ENCODE measurements around the gene SUSD4. TPM values are rescaled to one million over a fixed set of nuclear protein-coding genes. Genes with fewer than 3 reads are reported as not detected.

SUSD4 gene
- total RNA-seq, 1 experiment from 2014 or later, result 3.5 TPM

DNA sequence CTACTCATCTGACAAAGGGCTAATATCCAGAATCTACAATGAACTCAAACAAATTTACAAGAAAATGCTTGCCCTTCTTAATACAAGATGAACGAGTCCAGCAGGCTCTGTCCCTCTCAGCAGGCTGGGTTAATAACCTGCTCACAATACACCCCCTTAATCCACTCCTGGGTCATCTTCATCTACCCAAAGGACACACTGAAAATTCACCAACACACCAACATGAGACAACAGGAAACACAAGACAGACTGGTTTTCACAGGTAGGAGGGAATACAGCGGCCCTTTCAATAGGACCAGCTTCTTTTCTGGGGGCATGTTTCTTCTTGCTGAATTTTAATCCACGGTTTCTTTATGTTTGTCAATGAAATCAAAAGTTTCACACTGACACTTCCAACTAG is 44.6 kb downstream of the SUSD4 start:
- no peak overlapping the region for H2AK5ac ChIP-seq (ENCODE audit: insufficient read length, low read length)
- no peaks in the 10 kb centered on the region for H3K79me1 ChIP-seq (ENCODE audit: insufficient read depth, low read depth, low read length, poor library complexity, severe bottlenecking)
- peak overlapping the region in 1 of 3 experiments; percentile 23; a peak in 1 of 7 replicates for H3K27ac Mint-ChIP-seq
- H3K27me3 ChIP-seq (ENCODE audit: insufficient read depth, low read length), result no peaks in the 10 kb centered on the region; the same call in 1 of the 2 replicates
- no peaks in the 10 kb centered on the region for H3K23me2 ChIP-seq (ENCODE audit: insufficient read length, low read depth, low read length, poor library complexity, severe bottlenecking)
- no peak overlapping the region for H2BK15ac ChIP-seq (ENCODE audit: low read depth, low read length)
- no peaks in the 10 kb centered on the region for H3K79me2 ChIP-seq (ENCODE audit: insufficient read depth, low read length)
- no peaks in the 10 kb centered on the region for H3K9me3 ChIP-seq (ENCODE audit: control insufficient read depth, low read depth, low read length)
- no peak overlapping the region for H2BK20ac ChIP-seq (ENCODE audit: low read depth, low read length, poor library complexity, severe bottlenecking)
- no peak overlapping the region for H3K56ac ChIP-seq (ENCODE audit: insufficient read length, low read depth, low read length)
- no peak overlapping the region for H2BK5ac ChIP-seq (ENCODE audit: insufficient read length, low read length)
- no peak for DNase-seq
- no peak overlapping the region for H2BK120ac ChIP-seq (ENCODE audit: low read depth, low read length, poor library complexity, severe bottlenecking)
- H4K8ac ChIP-seq (replicated peaks; ENCODE audit: insufficient read length, low read depth, low read length), result no peak overlapping the region
- no peak overlapping the region for H3K27ac ChIP-seq (ENCODE audit: insufficient read length, low read depth, low read length)
- no peak overlapping the region for H3K4ac ChIP-seq (ENCODE audit: low read depth, low read length)
- H3K4me1 Mint-ChIP-seq, result peaks cover 22 to 30% of the 10 kb centered on the region in 2 experiments
- H2AFZ ChIP-seq (ENCODE audit: low read length), result no peak overlapping the region
- H3K9ac ChIP-seq (ENCODE audit: extremely low read depth, insufficient read length, low read length), result no peak overlapping the region
- WGBS (ENCODE audit: extremely low coverage, insufficient read length, low lambda C conversion rate), result no CpG with 5 or more reads among the region's 3 CpGs
- TF ChIP-seq, protein P1, sequence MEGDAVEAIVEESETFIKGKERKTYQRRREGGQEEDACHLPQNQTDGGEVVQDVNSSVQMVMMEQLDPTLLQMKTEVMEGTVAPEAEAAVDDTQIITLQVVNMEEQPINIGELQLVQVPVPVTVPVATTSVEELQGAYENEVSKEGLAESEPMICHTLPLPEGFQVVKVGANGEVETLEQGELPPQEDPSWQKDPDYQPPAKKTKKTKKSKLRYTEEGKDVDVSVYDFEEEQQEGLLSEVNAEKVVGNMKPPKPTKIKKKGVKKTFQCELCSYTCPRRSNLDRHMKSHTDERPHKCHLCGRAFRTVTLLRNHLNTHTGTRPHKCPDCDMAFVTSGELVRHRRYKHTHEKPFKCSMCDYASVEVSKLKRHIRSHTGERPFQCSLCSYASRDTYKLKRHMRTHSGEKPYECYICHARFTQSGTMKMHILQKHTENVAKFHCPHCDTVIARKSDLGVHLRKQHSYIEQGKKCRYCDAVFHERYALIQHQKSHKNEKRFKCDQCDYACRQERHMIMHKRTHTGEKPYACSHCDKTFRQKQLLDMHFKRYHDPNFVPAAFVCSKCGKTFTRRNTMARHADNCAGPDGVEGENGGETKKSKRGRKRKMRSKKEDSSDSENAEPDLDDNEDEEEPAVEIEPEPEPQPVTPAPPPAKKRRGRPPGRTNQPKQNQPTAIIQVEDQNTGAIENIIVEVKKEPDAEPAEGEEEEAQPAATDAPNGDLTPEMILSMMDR (conservative IDR thresholded peaks at IDR 0.05), result no peak
- no peak overlapping the region for H3T11ph ChIP-seq (ENCODE audit: low read length)
- H3K4me1 ChIP-seq (ENCODE audit: insufficient read depth, low read length), result no peaks in the 10 kb centered on the region; the same call in 1 of the 2 replicates
- no peaks in the 10 kb centered on the region for H4K20me1 ChIP-seq (ENCODE audit: control insufficient read depth, insufficient read depth, insufficient read length)
- no peak overlapping the region for H3K18ac ChIP-seq (ENCODE audit: insufficient read length, low read depth, low read length)
- no peak overlapping the region for H3K4me3 Mint-ChIP-seq
- H3K9me3 Mint-ChIP-seq, result peaks cover 0 to 4% of the 10 kb centered on the region in 2 experiments; a peak in 3 of 5 replicates
- no peak overlapping the region for H2BK12ac ChIP-seq (ENCODE audit: insufficient read length, low read depth, low read length)
- no peak overlapping the region for H3K14ac ChIP-seq (ENCODE audit: insufficient read depth, low read length)
- H4K91ac ChIP-seq (ENCODE audit: insufficient read length, low read depth, low read length), result no peak overlapping the region
- no peaks in the 10 kb centered on the region; a peak in 2 of 7 replicates for H3K36me3 Mint-ChIP-seq (ENCODE audit: insufficient read depth in 1 of 3, low read depth in 3 of 3)
- H4K5ac ChIP-seq (ENCODE audit: insufficient read length, low read depth, low read length), result no peak overlapping the region
- H3K23ac ChIP-seq (ENCODE audit: insufficient read length, low read depth, low read length), result no peak overlapping the region
- no peak overlapping the region for H3K4me2 ChIP-seq (ENCODE audit: insufficient read depth, insufficient read length, low read length)
- H3K27me3 Mint-ChIP-seq (ENCODE audit: low read depth), result peaks cover 13% of the 10 kb centered on the region
